ENCODE results near the gene PHKG1. TPM values are rescaled to one million over a fixed set of nuclear protein-coding genes. Genes with fewer than 3 reads are reported as not detected.
"Not testable (repeated sequence)": the region's sequence is repeated elsewhere in the genome, so short reads cannot be mapped to it uniquely, and the experiment has no call there.

PHKG1 gene
- polyA plus RNA-seq, 1 donor = 2.1 TPM

- Histone ChIP-seq H3K4me1 (ENCODE audit: control insufficient read depth, insufficient read depth, low read length) (peaks cover 6% of the 10 kb centered on the region), H3K27me3 (ENCODE audit: control insufficient read depth, insufficient read depth, low read length) (no peaks in the 10 kb centered on the region), H3K9me3 (ENCODE audit: control insufficient read depth, low read depth, low read length) (no peaks in the 10 kb centered on the region), H3K36me3 (ENCODE audit: control insufficient read depth, insufficient read depth, low read length) (peaks cover 29% of the 10 kb centered on the region), H3K4me3 (ENCODE audit: low read length) (peak within 1 kb of the TSS; percentile 76), H3K27ac (ENCODE audit: low read length) (peak within 1 kb of the TSS; percentile 85)
- peak; percentile 99 for DNase-seq
- no CpG with 5 or more reads among the region's 57 CpGs for WGBS (ENCODE audit: insufficient coverage, low lambda C conversion rate)
Observed at GRCh38 chr7:56106108-56107073, 13.6 kb upstream of the PHKG1 start, which contains the start of gene CHCHD2. Gene CHCHD2, minus strand, starts transcription at chr7:56106476. Its CDS starts 63 bp downstream, at chr7:56106413.

GRCh38 chr7:56105508-56105907, 12.8 kb upstream of the PHKG1 start:
- WGBS (ENCODE audit: insufficient coverage, low lambda C conversion rate) = 0% methylated on average over 1 of the region's 6 CpGs
- peak; percentile 43 to 77 for DNase-seq
- H3K9me3 ChIP-seq (ENCODE audit: control insufficient read depth, low read depth, low read length) = no peaks in the 10 kb centered on the region
- peaks cover 38% of the 10 kb centered on the region for H3K36me3 ChIP-seq (ENCODE audit: control insufficient read depth, insufficient read depth, low read length)
- H3K4me3 ChIP-seq (ENCODE audit: low read length) = peak overlapping the region; percentile 76
- H3K27me3 ChIP-seq (ENCODE audit: control insufficient read depth, insufficient read depth, low read length) = no peaks in the 10 kb centered on the region
- peaks cover 6% of the 10 kb centered on the region for H3K4me1 ChIP-seq (ENCODE audit: control insufficient read depth, insufficient read depth, low read length)
- peak overlapping the region; percentile 85 for H3K27ac ChIP-seq (ENCODE audit: low read length)

DNA sequence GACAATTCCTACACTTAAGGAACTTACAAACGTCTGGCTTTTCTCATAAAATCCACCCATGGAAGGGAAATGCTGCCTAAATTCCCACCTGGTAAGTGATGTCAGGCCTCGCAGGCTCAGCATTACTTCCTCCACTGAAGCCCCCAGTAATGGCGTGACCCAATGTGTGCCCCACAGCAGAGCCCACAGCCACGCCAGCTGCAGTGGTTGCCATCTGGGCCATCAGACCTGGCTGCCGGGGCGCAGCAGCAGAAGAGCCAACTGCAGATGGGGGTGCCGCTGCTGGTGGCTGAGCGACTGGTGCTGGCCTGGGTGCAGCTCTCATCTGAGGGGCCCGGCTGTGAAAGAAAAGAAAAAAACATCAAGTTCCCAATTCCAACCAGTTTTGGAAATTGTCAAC, 11.4 kb upstream of the PHKG1 start:
- not testable (repeated sequence) for H3K27ac ChIP-seq (ENCODE audit: low read length); H3K27me3 ChIP-seq (ENCODE audit: control insufficient read depth, insufficient read depth, low read length); DNase-seq; H3K9me3 ChIP-seq (ENCODE audit: control insufficient read depth, low read depth, low read length); H3K4me3 ChIP-seq (ENCODE audit: low read length); H3K4me1 ChIP-seq (ENCODE audit: control insufficient read depth, insufficient read depth, low read length)
- H3K36me3 ChIP-seq (ENCODE audit: control insufficient read depth, insufficient read depth, low read length) = peaks cover 48% of the 10 kb centered on the region
- WGBS (ENCODE audit: insufficient coverage, low lambda C conversion rate) = no CpG with 5 or more reads among the region's 9 CpGs

DNA sequence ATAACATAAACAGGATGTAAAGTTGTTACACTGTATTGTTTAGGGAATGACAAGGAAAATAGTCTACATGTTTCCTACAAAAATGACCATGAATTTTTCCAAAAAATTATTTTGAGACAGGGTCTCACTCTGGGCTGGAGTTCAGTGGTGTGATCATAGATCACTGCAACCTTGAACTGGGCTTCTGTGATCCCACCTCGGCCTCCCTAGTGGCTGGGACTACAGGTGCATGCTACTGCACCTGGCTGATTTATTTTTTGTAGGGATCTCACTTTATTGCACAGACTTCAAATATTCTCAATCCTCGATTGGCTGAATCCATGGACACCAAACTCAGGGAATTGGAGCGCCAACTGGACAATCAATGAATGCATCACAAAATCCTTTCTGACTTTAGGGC, 6.9 kb upstream of the PHKG1 start:
- H3K36me3 ChIP-seq (ENCODE audit: control insufficient read depth, insufficient read depth, low read length) = peaks cover 48% of the 10 kb centered on the region
- H3K4me3 ChIP-seq (ENCODE audit: low read length) = no peak overlapping the region
- 100% methylated on average over 1 of the region's 3 CpGs for WGBS (ENCODE audit: insufficient coverage, low lambda C conversion rate)
- H3K4me1 ChIP-seq (ENCODE audit: control insufficient read depth, insufficient read depth, low read length) = no peaks in the 10 kb centered on the region
- no peak for DNase-seq
- no peaks in the 10 kb centered on the region for H3K9me3 ChIP-seq (ENCODE audit: control insufficient read depth, low read depth, low read length)
- H3K27ac ChIP-seq (ENCODE audit: low read length) = no peak overlapping the region
- no peaks in the 10 kb centered on the region for H3K27me3 ChIP-seq (ENCODE audit: control insufficient read depth, insufficient read depth, low read length)

- not testable (repeated sequence) for DNase-seq; H3K4me1 ChIP-seq (ENCODE audit: control insufficient read depth, insufficient read depth, low read length); H3K9me3 ChIP-seq (ENCODE audit: control insufficient read depth, low read depth, low read length); H3K4me3 ChIP-seq (ENCODE audit: low read length); H3K27me3 ChIP-seq (ENCODE audit: control insufficient read depth, insufficient read depth, low read length); H3K27ac ChIP-seq (ENCODE audit: low read length)
- peaks cover 39% of the 10 kb centered on the region for H3K36me3 ChIP-seq (ENCODE audit: control insufficient read depth, insufficient read depth, low read length)
- WGBS (ENCODE audit: insufficient coverage, low lambda C conversion rate) = 100% methylated on average over 1 of the region's 8 CpGs
Observed at GRCh38 chr7:56098187-56099008, 5.6 kb upstream of the PHKG1 start.

DNA sequence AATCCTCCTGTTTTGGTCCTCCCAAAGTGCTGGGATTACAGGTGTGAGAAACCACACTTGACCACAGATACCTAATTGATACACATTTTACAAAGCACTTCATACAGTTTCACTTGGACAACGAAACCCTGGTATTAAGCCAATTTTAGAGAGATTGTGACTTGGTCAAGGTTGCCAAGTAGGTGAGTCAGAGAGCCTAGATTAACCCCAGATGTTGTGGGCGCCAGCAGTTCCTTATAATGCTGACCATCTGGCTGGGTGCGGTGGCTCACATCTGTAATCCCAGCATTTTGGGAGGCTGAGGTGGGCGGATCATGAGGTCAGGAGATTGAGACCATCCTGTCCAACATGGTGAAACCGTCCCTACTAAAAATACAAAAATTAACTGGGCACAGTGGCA, 4.9 kb upstream of the PHKG1 start:
- Histone ChIP-seq H3K9me3 (ENCODE audit: control insufficient read depth, low read depth, low read length) (no peaks in the 10 kb centered on the region), H3K36me3 (ENCODE audit: control insufficient read depth, insufficient read depth, low read length) (peaks cover 32% of the 10 kb centered on the region), H3K4me1 (ENCODE audit: control insufficient read depth, insufficient read depth, low read length) (no peaks in the 10 kb centered on the region), H3K27ac (ENCODE audit: low read length) (no peak overlapping the region), H3K27me3 (ENCODE audit: control insufficient read depth, insufficient read depth, low read length) (no peaks in the 10 kb centered on the region), H3K4me3 (ENCODE audit: low read length) (no peak overlapping the region)
- WGBS (ENCODE audit: insufficient coverage, low lambda C conversion rate) = no CpG with 5 or more reads among the region's 5 CpGs
- no peak for DNase-seq

DNA sequence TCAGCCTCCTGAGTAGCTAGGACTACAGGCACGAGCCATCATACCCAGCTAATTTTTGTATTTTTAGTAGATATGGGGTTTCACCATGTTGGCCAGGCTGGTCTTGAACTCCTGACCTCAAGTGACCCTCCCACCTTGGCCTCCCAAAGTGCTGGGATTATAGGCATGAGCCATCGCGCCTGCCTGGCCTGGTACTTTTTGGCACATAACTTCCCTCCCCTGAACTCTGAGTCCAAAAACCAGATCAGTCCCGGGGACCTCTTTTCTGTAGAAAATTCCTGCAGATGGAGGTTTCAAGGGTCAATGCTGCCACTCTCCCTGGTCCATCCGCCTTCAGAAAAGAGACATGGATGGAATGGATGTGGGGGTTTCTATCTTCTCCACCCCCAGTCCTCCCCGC, 364 bp downstream of the PHKG1 start:
- H3K27me3 ChIP-seq (ENCODE audit: control insufficient read depth, insufficient read depth, low read length); H3K27ac ChIP-seq (ENCODE audit: low read length); H3K9me3 ChIP-seq (ENCODE audit: control insufficient read depth, low read depth, low read length); H3K36me3 ChIP-seq (ENCODE audit: control insufficient read depth, insufficient read depth, low read length); DNase-seq; H3K4me3 ChIP-seq (ENCODE audit: low read length); H3K4me1 ChIP-seq (ENCODE audit: control insufficient read depth, insufficient read depth, low read length): not testable (repeated sequence)
- no CpG with 5 or more reads among the region's 6 CpGs for WGBS (ENCODE audit: insufficient coverage, low lambda C conversion rate)

- Histone ChIP-seq H3K4me3 (ENCODE audit: low read length) (no peak overlapping the region), H3K27ac (ENCODE audit: low read length) (no peak overlapping the region), H3K27me3 (ENCODE audit: control insufficient read depth, insufficient read depth, low read length) (no peaks in the 10 kb centered on the region), H3K36me3 (ENCODE audit: control insufficient read depth, insufficient read depth, low read length) (peaks cover 11% of the 10 kb centered on the region), H3K4me1 (ENCODE audit: control insufficient read depth, insufficient read depth, low read length) (no peaks in the 10 kb centered on the region), H3K9me3 (ENCODE audit: control insufficient read depth, low read depth, low read length) (no peaks in the 10 kb centered on the region)
- no peak for DNase-seq
- no CpG with 5 or more reads among the region's 3 CpGs for WGBS (ENCODE audit: insufficient coverage, low lambda C conversion rate)
Observed at GRCh38 chr7:56091591-56091990, 1.2 kb downstream of the PHKG1 start.

DNA sequence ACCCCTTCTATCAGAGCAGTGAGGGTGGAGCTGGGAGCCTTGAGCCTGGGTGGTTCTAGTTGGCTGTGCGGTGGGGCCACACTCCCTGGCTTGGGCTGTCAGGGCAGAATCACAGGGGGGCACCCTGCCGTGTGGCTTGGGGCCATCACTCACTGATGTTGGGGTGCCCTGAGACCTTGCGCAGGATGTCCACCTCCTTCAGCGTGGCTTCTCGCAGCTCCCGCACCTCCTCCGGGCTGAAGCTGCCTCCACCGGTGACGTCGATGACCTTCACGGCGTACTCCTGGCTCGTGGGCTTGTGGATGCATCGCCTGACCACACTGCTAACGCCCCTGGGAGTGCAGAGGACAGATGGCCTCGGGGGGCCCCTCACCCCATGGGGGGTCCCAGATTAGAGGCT, 5.3 kb downstream of the PHKG1 start:
- DNase-seq = no peak
- H3K4me3 ChIP-seq (ENCODE audit: low read length) = no peak overlapping the region
- no CpG with 5 or more reads among the region's 16 CpGs for WGBS (ENCODE audit: insufficient coverage, low lambda C conversion rate)
- H3K36me3 ChIP-seq (ENCODE audit: control insufficient read depth, insufficient read depth, low read length) = peaks cover 21% of the 10 kb centered on the region
- H3K4me1 ChIP-seq (ENCODE audit: control insufficient read depth, insufficient read depth, low read length) = no peaks in the 10 kb centered on the region
- no peaks in the 10 kb centered on the region for H3K9me3 ChIP-seq (ENCODE audit: control insufficient read depth, low read depth, low read length)
- H3K27me3 ChIP-seq (ENCODE audit: control insufficient read depth, insufficient read depth, low read length) = no peaks in the 10 kb centered on the region
- no peak overlapping the region for H3K27ac ChIP-seq (ENCODE audit: low read length)

- Histone ChIP-seq H3K4me1 (ENCODE audit: control insufficient read depth, insufficient read depth, low read length) (no peaks in the 10 kb centered on the region), H3K9me3 (ENCODE audit: control insufficient read depth, low read depth, low read length) (no peaks in the 10 kb centered on the region), H3K4me3 (ENCODE audit: low read length) (no peak overlapping the region), H3K36me3 (ENCODE audit: control insufficient read depth, insufficient read depth, low read length) (peaks cover 23% of the 10 kb centered on the region), H3K27me3 (ENCODE audit: control insufficient read depth, insufficient read depth, low read length) (no peaks in the 10 kb centered on the region), H3K27ac (ENCODE audit: low read length) (no peak overlapping the region)
- no peak for DNase-seq
- no CpG with 5 or more reads among the region's 7 CpGs for WGBS (ENCODE audit: insufficient coverage, low lambda C conversion rate)
Observed at GRCh38 chr7:56086761-56087160, 6.0 kb downstream of the PHKG1 start.
